ENCODE results near the gene LCN12.

Gene LCN12
- 0 to 1.5 (median 0.14) reads per million in 17 experiments for total RNA-seq

DNA sequence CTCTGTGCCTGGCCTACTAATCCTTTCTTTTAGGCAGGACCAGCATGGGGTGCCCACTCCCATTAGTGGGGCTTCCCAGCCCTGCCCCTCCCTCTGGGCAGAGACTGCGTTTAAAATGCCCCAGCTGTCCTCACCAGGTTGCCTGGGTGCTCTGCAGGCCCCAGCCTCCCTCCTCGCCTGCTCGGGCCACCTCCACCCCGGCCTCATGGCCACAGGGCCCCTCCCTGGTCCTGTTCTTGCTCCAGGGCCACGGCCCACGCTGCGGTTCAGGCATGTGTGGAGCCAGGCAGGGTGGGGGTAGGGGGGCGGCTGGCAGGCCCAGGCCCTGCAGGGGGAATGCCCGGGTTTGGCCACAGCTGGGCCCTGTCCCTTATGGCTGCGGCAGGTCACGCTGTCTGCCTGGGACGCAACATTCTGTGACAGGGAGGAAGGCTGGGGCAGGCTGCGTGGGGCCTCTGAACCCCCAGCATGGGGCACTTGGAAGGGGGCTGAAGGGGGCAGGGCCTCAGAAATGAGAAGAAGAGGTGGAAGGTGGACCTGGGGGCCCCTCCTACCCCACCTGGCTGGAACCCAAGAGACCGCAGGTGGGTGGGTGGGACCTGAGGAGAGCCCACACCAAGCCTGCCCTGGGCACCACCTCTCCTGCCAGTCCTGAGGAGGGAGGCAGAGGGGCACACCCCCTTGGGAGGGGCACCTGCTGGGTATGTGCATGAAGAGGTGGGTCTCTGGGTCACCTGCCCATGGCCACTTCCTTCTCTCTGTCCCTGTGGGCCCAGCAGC, at the start of gene LCN12:
Gene LCN12, plus strand, starts transcription at position 733 of the 780 bp plus-strand sequence. CDS start 55 bp downstream, outside the sequence.
- DNase-seq: no peak

DNA sequence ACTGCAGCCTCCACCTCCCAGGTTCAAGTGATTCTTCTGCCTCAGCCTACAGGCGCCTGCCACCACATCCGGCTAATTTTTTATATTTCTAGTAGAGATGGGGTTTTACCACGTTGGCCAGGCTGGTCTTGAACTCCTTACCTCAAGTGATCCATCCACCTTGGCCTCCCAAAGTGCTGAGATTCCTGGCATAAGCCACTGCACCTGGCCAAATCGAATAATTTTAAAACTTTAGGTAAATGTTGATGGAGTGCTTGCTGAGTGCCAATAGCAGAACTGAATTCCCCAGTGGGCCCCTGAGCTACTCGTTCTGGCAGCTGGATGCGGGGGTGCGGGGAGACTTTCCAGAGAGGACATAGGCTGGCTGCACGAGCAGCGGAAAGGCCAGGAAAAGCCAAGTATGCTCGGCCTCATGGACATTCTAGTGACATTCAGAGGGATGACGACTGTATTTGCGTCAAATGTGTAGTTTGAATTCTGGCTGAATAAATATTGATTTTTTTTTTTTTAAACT, 49.0 kb upstream of the LCN12 start:
- no peak for DNase-seq

GRCh38 chr9:136906266-136906665, 45.8 kb upstream of the LCN12 start:
- no peak for DNase-seq

DNA sequence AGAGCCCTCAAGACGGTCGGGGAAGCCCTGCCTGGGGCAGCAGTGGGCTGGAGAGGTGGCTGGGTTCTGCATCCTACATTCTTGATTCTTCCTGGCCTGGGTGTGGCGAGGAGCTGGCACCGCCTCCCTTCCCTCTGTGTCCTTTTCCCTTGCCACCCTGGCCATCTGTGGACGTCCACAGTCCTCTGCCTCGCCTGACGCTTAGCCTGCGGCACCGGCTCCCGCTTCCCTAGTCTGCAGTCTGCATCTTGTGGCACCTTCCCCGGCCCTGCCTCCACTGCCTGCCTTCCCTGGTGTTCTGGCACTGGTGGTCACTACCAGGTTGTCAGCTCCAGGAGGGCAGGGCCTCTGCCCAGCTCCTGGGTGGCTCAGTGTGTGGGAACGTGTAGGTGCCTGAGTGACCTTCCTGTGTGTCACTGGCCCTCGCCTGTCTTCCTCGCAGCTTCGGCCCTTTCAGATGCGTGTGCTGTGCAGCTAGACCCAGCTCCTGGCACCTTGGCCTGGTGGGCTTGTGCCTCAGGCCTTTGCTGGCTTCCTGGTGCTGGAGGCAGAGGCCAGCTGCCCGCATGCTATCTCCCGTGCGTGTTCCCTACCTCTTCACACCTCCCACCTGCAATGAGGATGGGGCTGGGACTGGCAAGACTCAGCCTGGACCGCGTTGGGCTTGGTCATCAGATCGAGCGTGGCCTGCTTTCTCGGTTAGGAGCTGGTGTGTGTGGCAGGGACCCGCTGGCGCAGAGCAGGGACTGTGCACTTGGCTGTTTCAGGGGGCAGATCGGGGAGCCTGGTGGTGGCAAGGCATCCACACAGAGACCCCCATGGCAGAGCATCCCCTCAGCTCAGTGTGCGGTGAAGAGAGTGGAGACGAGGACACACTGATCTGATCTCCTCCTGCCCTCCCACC, 44.8 kb upstream of the LCN12 start:
- no peak for DNase-seq

DNA sequence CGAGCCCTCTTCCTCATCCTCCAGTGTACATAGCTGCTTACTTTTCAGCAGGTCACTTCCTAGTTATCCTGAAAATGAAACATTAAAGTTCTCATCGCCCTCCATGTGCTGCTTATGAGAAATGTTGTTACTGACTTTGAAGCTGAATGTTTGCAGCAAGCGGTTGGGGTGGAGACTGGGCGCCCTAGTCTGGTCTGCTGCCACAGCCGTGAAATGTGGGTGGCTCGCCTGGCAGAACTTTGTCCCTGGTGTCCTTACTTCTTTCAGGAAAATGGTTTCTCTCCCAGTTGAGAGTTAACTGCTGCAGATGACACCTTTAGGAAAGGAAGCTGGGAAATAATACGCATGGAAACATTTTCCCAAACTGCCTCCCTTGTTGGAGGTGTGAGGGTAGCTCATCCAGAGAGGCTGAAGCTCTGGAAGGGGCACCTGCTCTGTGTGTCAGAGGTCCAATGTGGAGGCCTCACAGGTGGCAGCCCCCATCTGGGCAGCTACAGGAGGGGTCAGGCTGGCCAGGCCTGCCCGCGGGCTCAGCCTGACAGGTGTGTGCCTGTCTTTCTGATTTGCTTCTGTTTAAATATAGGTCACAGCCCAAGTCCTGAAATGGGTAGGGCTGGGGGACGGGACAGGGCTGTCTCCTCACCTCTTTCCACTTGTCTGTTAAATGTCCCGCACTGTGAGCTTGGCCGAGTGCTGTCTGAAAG, 41.7 kb upstream of the LCN12 start:
- DNase-seq: no peak

DNA sequence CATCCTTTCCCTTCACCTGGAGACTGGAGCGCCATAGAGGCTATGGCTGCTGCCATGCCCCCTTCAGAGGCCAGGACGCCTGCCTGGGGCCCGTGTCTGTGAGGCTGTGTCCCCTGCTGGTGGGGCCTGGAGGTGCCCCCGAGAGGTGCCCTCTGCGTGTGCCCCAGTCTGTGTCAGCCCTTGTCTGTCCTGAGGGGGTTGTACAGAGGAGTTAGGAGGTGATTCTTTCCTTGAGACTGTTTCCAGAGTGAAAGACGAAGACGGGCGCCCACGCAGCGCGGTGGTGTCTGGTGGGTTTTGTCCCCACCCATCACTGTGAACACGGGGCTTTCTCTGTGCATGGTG, 41.2 kb upstream of the LCN12 start:
- DNase-seq: no peak

GRCh38 chr9:136913701-136914438, 38.2 kb upstream of the LCN12 start:
- no peak for DNase-seq

DNA sequence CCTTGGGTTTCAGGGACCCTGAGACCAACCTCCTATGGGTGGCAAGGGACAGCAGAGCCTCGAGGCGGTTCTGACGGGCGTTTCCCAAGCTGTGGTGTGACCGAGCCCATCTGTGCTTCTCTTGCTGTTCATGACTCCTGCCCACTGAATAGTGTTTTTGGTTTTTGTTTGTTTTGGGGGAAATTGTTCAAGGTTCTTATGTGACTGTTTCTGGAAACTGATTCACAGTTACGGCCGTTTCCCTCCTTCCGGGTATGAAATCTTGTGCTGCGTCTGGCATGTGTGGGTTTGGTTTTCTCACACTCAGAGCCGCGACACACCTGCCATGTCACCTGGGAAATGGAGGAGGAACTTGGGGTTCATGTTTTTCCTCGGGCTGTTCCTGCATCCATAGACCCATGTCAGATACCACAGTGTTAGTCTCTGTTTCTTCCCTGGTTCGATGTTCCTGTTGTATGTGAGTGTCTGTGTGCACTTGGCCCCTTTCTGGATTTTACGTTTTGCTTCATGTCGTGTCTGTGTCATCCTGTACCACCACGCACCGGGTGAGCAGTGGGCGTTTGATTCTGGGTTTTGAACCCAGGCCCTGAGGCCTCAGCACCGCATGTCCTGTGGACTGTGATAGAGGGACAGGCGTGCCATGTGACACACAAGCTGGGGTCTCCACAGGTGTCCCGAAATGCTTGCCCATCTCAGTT, 36.3 kb upstream of the LCN12 start:
- no peak for DNase-seq

DNA sequence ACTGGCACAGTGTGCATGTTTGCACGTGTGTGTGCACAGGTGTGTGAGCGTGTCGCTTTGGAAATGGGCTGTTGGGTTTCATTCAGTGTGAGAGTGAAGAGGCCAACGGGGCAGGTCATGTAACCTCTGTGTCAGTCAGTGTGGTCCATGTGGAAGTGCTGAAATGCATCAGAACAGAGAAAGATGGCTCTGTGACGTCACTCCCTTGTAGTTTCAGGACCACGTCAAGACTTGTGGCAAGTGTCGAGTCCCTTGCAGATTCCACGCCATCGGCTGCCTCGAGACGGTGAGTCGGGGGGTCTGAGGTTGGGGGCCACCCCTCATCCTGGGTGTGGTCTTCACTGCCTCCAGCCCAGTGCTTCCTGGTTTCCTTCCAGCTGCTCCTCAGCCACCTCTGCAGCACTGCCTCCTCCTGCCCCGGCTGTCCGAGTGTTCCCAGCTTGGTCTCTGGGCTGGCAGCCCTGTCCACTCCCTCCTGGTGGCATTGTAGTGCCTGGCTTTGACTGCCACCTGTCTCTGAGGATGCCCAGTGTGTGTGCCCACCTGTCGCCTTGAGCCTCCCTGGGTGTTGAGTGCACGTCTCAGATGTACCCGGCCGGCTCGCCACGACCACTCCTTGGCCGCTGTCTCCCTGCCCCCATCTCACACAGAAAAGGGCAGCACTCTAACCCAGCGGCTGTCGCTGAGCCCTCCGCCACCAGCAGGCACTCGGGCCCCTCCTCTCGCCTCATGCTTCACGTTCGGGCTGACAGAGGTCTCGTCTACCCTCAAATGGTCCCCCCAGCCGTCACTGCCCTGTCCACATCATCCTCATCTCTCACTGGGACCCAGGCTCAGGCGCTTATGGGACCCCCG, 35.5 kb upstream of the LCN12 start:
- DNase-seq: no peak

- DNase-seq: no peak
Measured at GRCh38 chr9:136917902-136918301, 34.2 kb upstream of the LCN12 start.

- DNase-seq: no peak
Measured at GRCh38 chr9:136920069-136920468, 32.0 kb upstream of the LCN12 start.

- no peak for DNase-seq
Measured at GRCh38 chr9:136920734-136921231, 31.3 kb upstream of the LCN12 start.

DNA sequence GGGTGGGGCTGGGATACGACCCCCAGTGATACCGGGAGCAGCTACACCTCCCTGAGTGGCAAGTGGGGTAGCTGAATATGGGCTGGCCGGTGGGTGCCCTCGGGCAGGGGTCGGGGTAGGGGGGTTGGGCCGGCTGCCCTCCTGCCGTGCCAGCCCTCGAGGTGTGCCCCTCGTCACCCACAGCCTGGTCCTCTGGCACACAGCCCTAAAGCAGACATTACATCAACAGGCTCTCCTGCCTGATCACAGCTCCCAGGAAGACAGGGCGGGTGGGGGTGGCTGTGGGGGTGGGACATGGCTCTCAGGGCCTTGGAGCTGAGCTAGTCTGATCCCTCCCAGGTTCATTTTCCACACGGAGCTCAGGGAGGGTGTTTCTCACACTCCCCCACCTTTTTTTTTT, 30.8 kb upstream of the LCN12 start:
- no peak for DNase-seq

GRCh38 chr9:136921718-136922117, 30.4 kb upstream of the LCN12 start:
- DNase-seq: no peak

- no peak for DNase-seq
Measured at GRCh38 chr9:136922540-136922939, 29.5 kb upstream of the LCN12 start.

- DNase-seq: no peak
Measured at GRCh38 chr9:136923881-136924280, 28.2 kb upstream of the LCN12 start.

- no peak for DNase-seq
Measured at GRCh38 chr9:136925414-136926153, 26.5 kb upstream of the LCN12 start.

GRCh38 chr9:136926154-136926704, 25.8 kb upstream of the LCN12 start:
- DNase-seq: no peak

DNA sequence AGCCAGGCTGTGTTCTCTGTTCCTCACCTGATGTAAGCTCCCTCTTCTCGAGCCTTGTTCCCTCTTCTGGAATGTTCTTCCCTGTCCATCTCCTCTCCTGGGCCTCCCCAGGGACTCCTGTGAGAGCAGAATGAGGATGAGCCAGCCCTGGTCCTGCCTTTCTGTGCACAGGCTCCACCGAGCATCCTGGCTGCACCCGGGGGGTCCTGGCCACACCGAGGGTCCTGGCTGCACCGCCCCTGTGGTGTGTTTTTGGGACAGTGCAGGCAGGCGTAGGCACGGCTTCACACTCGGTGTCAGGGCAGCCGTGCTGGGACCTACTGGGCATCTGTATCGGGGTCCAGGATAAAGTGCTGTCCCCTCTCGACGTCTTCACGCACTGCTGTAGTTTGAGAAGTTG, 25.3 kb upstream of the LCN12 start:
- no peak for DNase-seq

All from suppressor macrophage (primary cell).